K562 (cell line): Measurements from ENCODE around the gene TSEN34. TPM values are rescaled to one million over a fixed set of nuclear protein-coding genes. Genes with fewer than 3 reads are reported as not detected.

Experiments
- ATAC-seq: fragments of 200-7000 bp; cut with Tn5 transposase; 3 replicates; pipeline ENCODE4 v1.9.1; 2020; ENCODE audit warnings: moderate library complexity
- BruUV-seq: library from RNA; stranded (reverse); fragments of 400-500 nt; replicated peaks from 2 replicates; lab custom pipeline; 2021; lab: Mats Ljungman, UMichigan
- CTCF ChIA-PET: fragments of 300-600 bp; formaldehyde crosslinking; extraction: SDS; loops from one replicate; lab custom pipeline; 2021; ENCODE audit warnings: low intra/inter-chr PET ratio; lab: Yijun Ruan, JAX
- POLR2A ChIA-PET: fragments of 300-600, 350-650 bp; sonication (Branson Sonifier 250); formaldehyde crosslinking; extraction: SDS; loops from one replicate; lab custom pipeline; 2021; ENCODE audit warnings: antibody characterized with exemption, inconsistent platforms; lab: Yijun Ruan, JAX
- DNase-seq, 4 experiments: peaks; one replicate each; pipeline versions ENCODE4 v3.0.0 to v3.0.0-alpha.2; 2011 to 2018; ENCODE audit warnings: low spot score in 3 of 4, mixed read lengths in 3 of 4; ENCODE audit errors: extremely low read depth in 1 of 4
- FAIRE-seq: peaks from 2 replicates; lab custom pipeline; 2011; peaks lifted over from hg19 to GRCh38; lab: Jason Lieb, UNC
- H2AFZ ChIP-seq: 2 replicates; pipeline ENCODE4 v1.6.0; 2011; ENCODE audit warnings: low read depth, low read length, control low read depth, inconsistent platforms
- H3K27ac ChIP-seq: fragments of 200-600 bp; 3 replicates; pipeline ENCODE4 v1.8.0; 2011; ENCODE audit warnings: low read depth, mild to moderate bottlenecking, control low read depth, inconsistent platforms, low read length, moderate library complexity, mixed read lengths; ENCODE audit errors: extremely low read depth
- H3K27me3 ChIP-seq, 2 experiments: fragments of 300-600 bp in 1 of 2; 2 replicates in 1 of 2; 3 replicates in 1 of 2; pipeline versions ENCODE4 v1.6.0 to v1.8.0; 2011; ENCODE audit warnings: inconsistent platforms in 2 of 2, low read length in 2 of 2, mild to moderate bottlenecking in 1 of 2, mixed read lengths in 1 of 2, moderate library complexity in 1 of 2; ENCODE audit not compliant: control insufficient read depth in 2 of 2, insufficient read depth in 2 of 2
- H3K36me3 ChIP-seq: fragments of 300-600 bp; 3 replicates; pipeline ENCODE4 v1.8.0; 2011; ENCODE audit warnings: mild to moderate bottlenecking, low read length, inconsistent platforms; ENCODE audit not compliant: control insufficient read depth, insufficient read depth
- H3K4me1 ChIP-seq, 2 experiments: fragments of 200-600 bp in 1 of 2; replicated peaks in 1 of 2; 2 replicates in 1 of 2; 3 replicates in 1 of 2; pipeline versions ENCODE4 v1.5.1 to v1.8.0; 2011; ENCODE audit warnings: inconsistent platforms in 2 of 2, low read length in 2 of 2, mild to moderate bottlenecking in 1 of 2, mixed read lengths in 1 of 2, moderate library complexity in 1 of 2; ENCODE audit not compliant: control insufficient read depth in 2 of 2, insufficient read depth in 2 of 2
- H3K4me2 ChIP-seq: 2 replicates; pipeline ENCODE4 v1.6.1; 2011; ENCODE audit warnings: low read length, control low read depth, inconsistent platforms, mixed read lengths; ENCODE audit not compliant: insufficient read depth
- H3K4me3 ChIP-seq: fragments of 200-600 bp; sonication (generic), shearing (Covaris generic); 2 replicates; pipeline ENCODE4 v1.5.1; 2016; ENCODE audit warnings: control low read depth, inconsistent platforms
- H3K79me2 ChIP-seq: fragments of 200-600 bp; 3 replicates; pipeline ENCODE4 v1.8.0; 2011; ENCODE audit warnings: low read length, inconsistent platforms; ENCODE audit not compliant: control insufficient read depth, insufficient read depth
- H3K9ac ChIP-seq, 2 experiments: 2 replicates each; pipeline versions ENCODE4 v1.6.0 to v1.6.1; 2011; ENCODE audit warnings: low read depth in 2 of 2, low read length in 2 of 2, control low read depth in 1 of 2, inconsistent platforms in 1 of 2, mild to moderate bottlenecking in 1 of 2, mixed read lengths in 1 of 2; ENCODE audit not compliant: insufficient read depth in 1 of 2
- H3K9me1 ChIP-seq: one replicate; pipeline ENCODE4 v1.6.0; 2011; ENCODE audit warnings: inconsistent platforms, mild to moderate bottlenecking, low read length, moderate library complexity; ENCODE audit not compliant: control insufficient read depth, insufficient read depth
- H3K9me3 ChIP-seq: replicated peaks from 2 replicates; pipeline ENCODE4 v1.5.1; 2011; ENCODE audit warnings: low read depth, low read length, inconsistent platforms; ENCODE audit not compliant: control insufficient read depth, insufficient read depth
- H4K20me1 ChIP-seq: replicated peaks from 2 replicates; pipeline ENCODE4 v1.6.1; 2011; ENCODE audit warnings: low read length, inconsistent platforms, mixed read lengths; ENCODE audit not compliant: control insufficient read depth, insufficient read depth
- DPF2 ChIP-seq: fragments of 450-650 bp; IDR thresholded peaks from 2 replicates; pipeline ENCODE4 v1.6.1; 2016
- ETV6 ChIP-seq, 3 experiments: fragments of 150-350 bp in 1 of 3; sonication (generic) in 1 of 3; formaldehyde crosslinking in 1 of 3; IDR thresholded peaks; 2 replicates each; pipeline versions ENCODE4 v1.6.1 to v1.8.0; 2014 to 2022; ENCODE audit warnings: borderline replicate concordance in 2 of 3, low read depth in 2 of 3, antibody characterized with exemption in 1 of 3, low read length in 1 of 3, mild to moderate bottlenecking in 1 of 3, missing genetic modification reagents in 1 of 3
- NFXL1 ChIP-seq: fragments of 450-650 bp; formaldehyde crosslinking; IDR thresholded peaks from 2 replicates; pipeline ENCODE4 v1.4.0; 2021; ENCODE audit warnings: mild to moderate bottlenecking
- POLR2AphosphoS2 ChIP-seq: IDR thresholded peaks from 2 replicates; pipeline ENCODE4 v1.6.1; 2012; ENCODE audit warnings: low read length, improper control_type of control experiment
- TCFL5 ChIP-seq: fragments of 250-450 bp; sonication (Bioruptor Pico); conservative IDR thresholded peaks from 2 replicates; pipeline ENCODE4 v1.6.1; 2021; ENCODE audit warnings: mild to moderate bottlenecking, moderate library complexity, matching md5 sums
- THAP12 ChIP-seq: fragments of 250-450 bp; sonication (Bioruptor Pico); IDR thresholded peaks from 2 replicates; pipeline ENCODE4 v1.9.0; 2021; ENCODE audit warnings: mild to moderate bottlenecking, inconsistent platforms
- ZNF644 ChIP-seq: fragments of 200-800 bp; sonication (Bioruptor generic); IDR thresholded peaks from 2 replicates; pipeline ENCODE4 v1.6.1; 2016; ENCODE audit warnings: low read depth, missing genetic modification characterization, missing compliant biosample characterization
- WGBS: fragments of 100-300 bp; shearing (Covaris generic); methylation state at CpG from one replicate; pipeline ENCODE4 v1.1.6; 2016; ENCODE audit warnings: low coverage, mixed read lengths; ENCODE audit not compliant: insufficient coverage; ENCODE audit errors: missing lambda C conversion rate; 5-methylcytosine and 5-hydroxymethylcytosine counted together
- in situ Hi-C: fragments of 300-500 bp; cut with MboI; formaldehyde crosslinking; loops from 4 replicates; pipeline ENCODE4 v1.15.0; 2018; ENCODE audit warnings: inconsistent platforms, mixed read lengths
- intact Hi-C: fragments of 100-400 bp; cut with micrococcal nuclease; formaldehyde crosslinking; loops from 2 replicates; pipeline ENCODE4 v1.14.2; 2022
- polyA plus RNA-seq, 8 experiments: library from polyadenylated mRNA; depleted of rRNA in 4 of 8; stranded (reverse) in 5 of 8; unstranded in 3 of 8; fragments of >200 nt; fragmentation: Nextera tagmentation in 2 of 8; fragmentation: Illumina TruSeq in 1 of 8; extraction: Ambion mirVana in 2 of 8; extraction: Trizol in 1 of 8; gene quantifications; 2 replicates each; pipeline versions ENCODE4 v1.2.1 to v1.2.3, GENCODE V29; 2011 to 2014; ENCODE audit warnings: inconsistent platforms in 1 of 8, missing spikeins in 1 of 8
- total RNA-seq, 7 experiments: library from RNA; depleted of rRNA in 6 of 7; stranded (reverse); fragments of >200 nt in 6 of 7; fragmentation: Illumina TruSeq in 2 of 7; extraction: Trizol in 2 of 7; gene quantifications; 2 replicates each; pipeline versions ENCODE4 v1.2.1 to v1.2.3, GENCODE V29; 2011 to 2021; ENCODE audit warnings: low replicate concordance in 1 of 7
- TF ChIP-seq, protein P1 (sequence below), 2 experiments: fragments of 450-650 bp in 1 of 2; IDR thresholded peaks; 2 replicates each; pipeline ENCODE4 v1.6.1; 2011 to 2017; ENCODE audit warnings: low read depth in 2 of 2, antibody characterized with exemption in 1 of 2, borderline replicate concordance in 1 of 2, low read length in 1 of 2, mild to moderate bottlenecking in 1 of 2, mixed read lengths in 1 of 2; ENCODE audit not compliant: control insufficient read depth in 1 of 2
- TF ChIP-seq, protein P2 (sequence below): fragments of 150-350 bp; IDR thresholded peaks from 2 replicates; pipeline ENCODE4 v1.6.1; 2014; ENCODE audit warnings: low read depth, mild to moderate bottlenecking, low read length, borderline replicate concordance

Gene TSEN34
- total and polyA plus RNA-seq, 9 of the 15 experiments (the other 6 are each of a cell fraction or from before 2014, with no cell fraction given): 3.1 to 57.6 (median 29.5) TPM

DNA sequence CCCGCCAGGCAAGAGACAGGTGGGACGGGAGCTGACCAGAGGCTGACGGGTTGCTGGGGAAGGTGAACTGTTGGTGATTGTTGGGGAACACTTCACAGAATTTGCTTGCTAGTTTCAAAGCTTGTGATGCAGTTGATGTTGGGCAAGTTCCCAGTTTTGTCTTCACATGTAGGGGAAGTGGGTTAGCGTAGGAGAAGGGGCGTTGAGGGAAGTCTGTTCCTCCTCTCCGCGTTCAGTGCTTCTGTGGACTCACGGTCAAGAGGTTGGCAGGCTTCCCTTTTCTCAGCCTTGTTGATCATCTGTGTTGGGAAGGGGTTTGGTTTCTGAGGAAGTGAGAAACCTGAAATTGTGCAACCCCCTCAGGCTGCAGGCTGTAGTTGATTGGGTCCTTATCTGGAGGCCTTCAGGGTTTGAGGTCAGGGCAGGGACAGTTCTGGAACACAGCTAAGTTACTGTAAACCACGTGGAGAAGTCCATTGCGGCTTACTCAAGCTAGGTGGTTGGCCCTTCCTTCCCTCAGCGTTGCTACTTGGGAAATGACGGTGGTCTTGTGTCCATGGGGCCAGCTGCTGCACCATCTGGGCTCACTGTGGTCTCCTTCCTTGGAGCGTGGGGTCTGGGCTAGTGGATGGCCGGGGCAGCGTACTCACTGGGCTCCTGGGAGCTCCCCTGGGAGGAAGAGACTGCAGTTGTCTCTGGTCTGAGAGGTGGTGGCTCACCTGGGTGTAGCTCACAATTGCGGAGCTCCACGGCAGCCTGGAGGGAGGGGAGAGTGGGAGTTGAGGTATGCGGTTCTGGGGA is 17.1 kb downstream of the TSEN34 start:
- CTCF ChIA-PET: no interaction called here
- H3K79me2 ChIP-seq: peaks cover 76% of the 10 kb centered on the region
- intact Hi-C loops (loop anchor here (2.0 kb wide), 1 partner anchor 19 kb away; the partner anchor contains the start of gene MBOAT7), in situ Hi-C loops (no loop called here)
- H3K4me3 ChIP-seq: peak overlapping the region; percentile 3; the same call in 1 of the 2 replicates
- peak overlapping the region; percentile 89 for H3K4me2 ChIP-seq
- peaks cover 69 to 73% of the 10 kb centered on the region in 2 experiments for H3K4me1 ChIP-seq
- peak; percentile 74 for ATAC-seq
- H3K36me3 ChIP-seq: peaks cover 68% of the 10 kb centered on the region
- BruUV-seq: no TSS peak
- POLR2A ChIA-PET: interaction anchor here (0.7 to 7.0 kb wide), 10 partner anchors 7 to 111 kb away, joined by 3 to 66 read pairs (median 4); partner anchors contain the start of genes CNOT3, MBOAT7, RPS9 and TSEN34
- H3K9me1 ChIP-seq: peaks cover 23% of the 10 kb centered on the region
- DNase-seq: peak; percentile 44 to 94 (median 66)
- FAIRE-seq: peak; percentile 91
- peak overlapping the region; percentile 66 to 90 for H3K9ac ChIP-seq
- H4K20me1 ChIP-seq: peaks cover 76% of the 10 kb centered on the region
- H3K27me3 ChIP-seq: no peaks in the 10 kb centered on the region
- no peak overlapping the region for H2AFZ ChIP-seq
- peak overlapping the region; percentile 89 for H3K27ac ChIP-seq
- WGBS: 8% methylated on average over 18 of the region's 18 CpGs
- H3K9me3 ChIP-seq: no peaks in the 10 kb centered on the region
- TF ChIP-seq NFXL1 (CRISPR knock-in tag): 0 out of 2 replicates have a peak, but pooled peaks have one; percentile 54
- TF ChIP-seq, protein P1, sequence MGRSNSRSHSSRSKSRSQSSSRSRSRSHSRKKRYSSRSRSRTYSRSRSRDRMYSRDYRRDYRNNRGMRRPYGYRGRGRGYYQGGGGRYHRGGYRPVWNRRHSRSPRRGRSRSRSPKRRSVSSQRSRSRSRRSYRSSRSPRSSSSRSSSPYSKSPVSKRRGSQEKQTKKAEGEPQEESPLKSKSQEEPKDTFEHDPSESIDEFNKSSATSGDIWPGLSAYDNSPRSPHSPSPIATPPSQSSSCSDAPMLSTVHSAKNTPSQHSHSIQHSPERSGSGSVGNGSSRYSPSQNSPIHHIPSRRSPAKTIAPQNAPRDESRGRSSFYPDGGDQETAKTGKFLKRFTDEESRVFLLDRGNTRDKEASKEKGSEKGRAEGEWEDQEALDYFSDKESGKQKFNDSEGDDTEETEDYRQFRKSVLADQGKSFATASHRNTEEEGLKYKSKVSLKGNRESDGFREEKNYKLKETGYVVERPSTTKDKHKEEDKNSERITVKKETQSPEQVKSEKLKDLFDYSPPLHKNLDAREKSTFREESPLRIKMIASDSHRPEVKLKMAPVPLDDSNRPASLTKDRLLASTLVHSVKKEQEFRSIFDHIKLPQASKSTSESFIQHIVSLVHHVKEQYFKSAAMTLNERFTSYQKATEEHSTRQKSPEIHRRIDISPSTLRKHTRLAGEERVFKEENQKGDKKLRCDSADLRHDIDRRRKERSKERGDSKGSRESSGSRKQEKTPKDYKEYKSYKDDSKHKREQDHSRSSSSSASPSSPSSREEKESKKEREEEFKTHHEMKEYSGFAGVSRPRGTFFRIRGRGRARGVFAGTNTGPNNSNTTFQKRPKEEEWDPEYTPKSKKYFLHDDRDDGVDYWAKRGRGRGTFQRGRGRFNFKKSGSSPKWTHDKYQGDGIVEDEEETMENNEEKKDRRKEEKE (IDR thresholded peaks at IDR 0.05; ENCODE audit: borderline replicate concordance in 1 of 2, control insufficient read depth in 1 of 2, low read depth in 2 of 2, low read length in 1 of 2): peak in 1 of 2 experiments; percentile 90; a peak in 2 of 4 replicates
- no peak for TF ChIP-seq TCFL5
- TF ChIP-seq ZNF644: peak; percentile 65; the same call in 1 of the 2 replicates
- TF ChIP-seq ETV6 (IDR thresholded peaks at IDR 0.05; ENCODE audit: borderline replicate concordance in 1 of 2, low read depth in 2 of 2, low read length in 1 of 2): peak in 1 of 2 experiments; percentile 92; a peak in 2 of 4 replicates
- TF ChIP-seq ETV6 (CRISPR knock-in tag; IDR thresholded peaks at IDR 0.05; ENCODE audit: borderline replicate concordance): no peak
- peak; percentile 94 for TF ChIP-seq DPF2
- TF ChIP-seq, protein P2, sequence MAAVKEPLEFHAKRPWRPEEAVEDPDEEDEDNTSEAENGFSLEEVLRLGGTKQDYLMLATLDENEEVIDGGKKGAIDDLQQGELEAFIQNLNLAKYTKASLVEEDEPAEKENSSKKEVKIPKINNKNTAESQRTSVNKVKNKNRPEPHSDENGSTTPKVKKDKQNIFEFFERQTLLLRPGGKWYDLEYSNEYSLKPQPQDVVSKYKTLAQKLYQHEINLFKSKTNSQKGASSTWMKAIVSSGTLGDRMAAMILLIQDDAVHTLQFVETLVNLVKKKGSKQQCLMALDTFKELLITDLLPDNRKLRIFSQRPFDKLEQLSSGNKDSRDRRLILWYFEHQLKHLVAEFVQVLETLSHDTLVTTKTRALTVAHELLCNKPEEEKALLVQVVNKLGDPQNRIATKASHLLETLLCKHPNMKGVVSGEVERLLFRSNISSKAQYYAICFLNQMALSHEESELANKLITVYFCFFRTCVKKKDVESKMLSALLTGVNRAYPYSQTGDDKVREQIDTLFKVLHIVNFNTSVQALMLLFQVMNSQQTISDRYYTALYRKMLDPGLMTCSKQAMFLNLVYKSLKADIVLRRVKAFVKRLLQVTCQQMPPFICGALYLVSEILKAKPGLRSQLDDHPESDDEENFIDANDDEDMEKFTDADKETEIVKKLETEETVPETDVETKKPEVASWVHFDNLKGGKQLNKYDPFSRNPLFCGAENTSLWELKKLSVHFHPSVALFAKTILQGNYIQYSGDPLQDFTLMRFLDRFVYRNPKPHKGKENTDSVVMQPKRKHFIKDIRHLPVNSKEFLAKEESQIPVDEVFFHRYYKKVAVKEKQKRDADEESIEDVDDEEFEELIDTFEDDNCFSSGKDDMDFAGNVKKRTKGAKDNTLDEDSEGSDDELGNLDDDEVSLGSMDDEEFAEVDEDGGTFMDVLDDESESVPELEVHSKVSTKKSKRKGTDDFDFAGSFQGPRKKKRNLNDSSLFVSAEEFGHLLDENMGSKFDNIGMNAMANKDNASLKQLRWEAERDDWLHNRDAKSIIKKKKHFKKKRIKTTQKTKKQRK: no peak
- peak; percentile 51 for TF ChIP-seq THAP12
- peak; percentile 98 for TF ChIP-seq POLR2AphosphoS2
